Umbilical cord (tissue), 2 donors: ENCODE measurements around the gene ACKR3. TPM values are rescaled to one million over a fixed set of nuclear protein-coding genes. Genes with fewer than 3 reads are reported as not detected.

Experiments used
- DNase-seq: peaks from one replicate; pipeline ENCODE4 v3.0.0-alpha.2; 2015; ENCODE audit warnings: low spot score
- total RNA-seq: library from RNA; depleted of rRNA; stranded (reverse); fragments of >200 nt; gene quantifications from one replicate; pipeline ENCODE4 v1.2.3, GENCODE V29; 2014; ENCODE audit warnings: low replicate concordance; ENCODE audit not compliant: insufficient read depth

Gene ACKR3
- total RNA-seq, 1 donor from 2014 or later = 14.7 TPM

DNA sequence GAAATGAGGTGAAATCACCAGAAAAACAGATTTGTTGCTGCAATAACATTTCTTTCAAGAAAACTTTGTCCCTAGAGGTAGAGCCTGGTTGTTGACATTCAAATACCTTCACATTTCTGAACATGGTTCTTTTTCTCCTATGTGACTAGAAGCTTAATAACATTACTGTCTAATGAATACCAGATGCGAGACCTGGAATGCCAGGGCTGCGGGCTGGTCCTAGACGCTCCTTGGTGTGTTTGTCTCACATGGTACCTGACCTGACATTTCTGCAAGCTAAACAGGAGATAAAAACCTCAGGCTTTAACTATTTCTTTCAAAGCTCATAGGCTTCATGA is 38.5 kb downstream of the ACKR3 start:
- no peak for DNase-seq

DNA sequence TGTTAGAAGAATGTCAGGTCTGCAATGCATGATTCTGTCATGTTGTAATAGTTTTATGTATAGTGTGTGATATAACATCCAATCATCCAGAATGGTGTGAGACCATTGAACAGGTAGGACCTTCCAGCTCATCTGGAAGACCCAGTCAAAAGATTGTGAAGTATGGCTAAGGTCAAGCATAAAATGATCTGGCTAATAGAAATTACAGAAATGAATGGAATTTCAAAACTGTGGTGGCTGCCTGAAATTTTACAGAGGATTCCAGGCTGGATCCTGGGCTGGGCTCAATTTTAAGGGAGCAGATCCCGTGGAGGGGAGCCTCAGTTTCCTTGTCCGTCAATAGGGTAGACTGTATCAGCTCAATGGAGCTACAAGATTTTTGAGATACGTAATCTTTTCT is 39.1 kb downstream of the ACKR3 start:
- no peak for DNase-seq

DNA sequence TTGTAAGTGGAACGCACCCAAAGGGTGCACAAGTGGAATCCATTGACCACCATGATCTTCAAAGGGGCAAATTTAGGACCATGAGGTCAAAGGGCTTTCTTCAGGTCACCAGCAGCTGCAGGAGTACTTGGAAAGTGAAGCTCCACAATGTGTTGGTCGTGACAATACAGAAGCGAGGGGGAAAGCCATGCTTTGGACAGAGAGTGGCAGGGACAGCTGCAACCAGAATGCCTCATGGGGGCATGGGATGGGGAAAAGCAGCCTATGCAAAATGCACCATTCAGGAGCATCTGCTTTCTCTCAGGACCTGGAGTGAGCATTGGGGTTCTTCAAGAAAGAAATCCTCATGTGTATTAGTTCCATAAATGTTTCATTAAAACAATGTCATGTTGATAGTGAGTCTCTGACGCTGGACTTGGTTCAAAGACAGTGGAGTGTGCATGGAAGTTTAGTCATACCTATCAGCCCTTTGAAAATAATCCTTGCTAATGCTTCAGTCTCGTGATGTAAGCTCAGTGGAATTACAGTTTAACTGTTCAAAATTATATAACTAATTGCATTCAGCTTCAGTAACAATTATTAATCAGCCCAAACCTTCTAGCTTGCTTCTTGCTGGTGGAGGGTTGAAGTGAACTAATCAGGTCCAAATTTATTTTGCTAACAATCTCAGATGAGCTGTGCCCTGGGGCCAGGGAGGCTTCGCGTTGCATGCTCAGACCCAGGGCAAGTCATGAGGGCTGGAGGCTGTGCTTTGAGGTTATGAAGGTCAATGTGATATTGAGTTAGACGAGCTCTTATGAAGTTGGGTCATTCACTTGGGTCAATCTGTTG is 41.6 kb downstream of the ACKR3 start:
- peak; percentile 63 for DNase-seq

DNA sequence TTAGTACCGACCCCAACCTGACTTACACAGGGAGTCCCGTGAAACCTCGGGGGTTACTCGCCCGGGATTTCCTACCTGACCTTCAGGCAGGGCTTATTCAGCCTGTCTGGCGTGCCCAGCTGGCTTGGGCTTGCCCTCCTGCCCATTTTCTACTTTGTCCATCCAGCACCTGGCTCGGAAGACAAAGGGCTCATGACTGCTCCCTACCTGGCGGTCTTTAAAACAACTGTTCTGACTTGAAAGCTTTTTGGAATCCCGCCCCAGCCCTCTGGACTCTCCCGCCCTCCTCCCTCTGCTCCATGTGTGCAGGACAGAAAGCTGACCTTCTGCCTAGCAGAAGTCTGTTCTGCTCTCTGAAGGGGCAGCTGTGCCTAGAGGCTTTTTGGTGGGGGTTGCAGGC is 43.1 kb downstream of the ACKR3 start:
- DNase-seq = no peak

DNA sequence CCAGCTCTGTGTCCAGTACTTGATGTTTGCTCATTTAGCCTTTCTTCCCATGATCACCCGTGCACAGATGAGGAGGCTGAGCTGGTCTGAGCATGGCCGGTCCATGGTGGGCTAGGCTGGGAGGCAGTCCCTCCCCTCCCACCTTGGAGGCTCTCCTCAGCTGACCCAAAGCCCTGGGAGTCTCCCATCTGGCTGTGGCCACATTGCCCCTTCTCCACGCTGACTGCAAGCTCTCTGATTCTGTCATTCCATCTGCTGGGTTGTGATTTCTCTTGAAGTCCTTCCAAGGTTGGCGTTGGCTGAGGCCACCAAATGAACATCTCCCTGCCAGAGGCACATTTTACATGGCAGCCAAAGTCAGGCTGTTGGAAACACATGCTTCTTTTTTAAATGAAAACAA is 44.0 kb downstream of the ACKR3 start:
- DNase-seq = no peak

DNA sequence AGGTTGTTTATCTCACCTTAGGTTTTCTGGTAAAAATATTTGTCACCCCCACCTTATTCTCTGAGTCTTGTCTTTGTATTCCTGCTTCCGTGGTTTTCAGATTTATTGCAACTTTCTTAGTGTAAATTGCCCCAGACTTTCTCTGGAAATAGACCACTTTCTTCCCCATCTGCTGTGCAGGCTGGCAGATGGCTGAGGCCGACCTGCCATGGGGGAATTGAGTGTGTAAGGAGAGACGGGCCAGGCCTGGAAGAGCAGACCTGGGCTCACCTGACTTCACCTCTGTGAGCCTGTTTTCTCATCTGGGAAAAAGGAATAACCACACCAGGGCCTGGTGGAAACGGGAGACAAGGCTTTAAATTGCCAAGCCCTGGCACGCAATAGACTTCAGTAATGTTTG is 44.9 kb downstream of the ACKR3 start:
- no peak for DNase-seq

DNA sequence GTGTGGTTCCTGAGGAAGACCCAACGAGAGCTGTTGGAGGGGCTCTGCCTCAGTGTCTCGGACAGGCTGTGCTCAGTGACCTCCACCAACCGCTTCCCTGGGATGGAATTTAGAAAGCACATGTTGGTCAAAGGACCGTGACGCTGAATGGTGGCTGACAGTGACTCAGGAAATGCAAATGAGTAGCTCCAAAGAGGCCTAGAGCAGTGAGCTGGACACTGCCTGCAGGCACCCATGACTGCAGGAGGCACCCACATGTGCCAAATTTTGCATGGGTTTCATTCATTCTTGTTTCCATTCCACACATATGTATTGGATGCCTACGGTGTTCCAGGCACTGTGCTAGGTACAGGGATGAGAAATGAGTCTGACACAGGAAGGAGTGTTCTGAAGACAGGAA is 46.4 kb downstream of the ACKR3 start:
- DNase-seq = no peak

DNA sequence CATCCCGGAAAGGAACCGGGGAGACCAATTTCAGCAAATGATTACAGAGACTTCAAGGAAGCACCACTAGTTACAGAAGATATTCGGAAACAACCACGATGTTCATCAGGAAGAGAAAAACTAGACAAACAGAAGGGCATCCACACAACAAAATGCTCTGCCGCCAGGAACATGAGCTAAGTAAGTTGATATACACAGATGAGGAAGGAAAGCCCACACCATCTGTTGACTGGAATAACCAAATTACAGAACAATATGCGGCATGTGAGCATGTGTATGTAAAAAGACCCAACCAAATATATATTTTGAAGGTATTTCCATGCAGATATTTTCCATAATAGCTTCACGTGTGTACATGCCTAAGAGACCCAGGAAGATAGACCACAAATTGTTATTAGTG is 47.0 kb downstream of the ACKR3 start:
- DNase-seq = no peak

DNA sequence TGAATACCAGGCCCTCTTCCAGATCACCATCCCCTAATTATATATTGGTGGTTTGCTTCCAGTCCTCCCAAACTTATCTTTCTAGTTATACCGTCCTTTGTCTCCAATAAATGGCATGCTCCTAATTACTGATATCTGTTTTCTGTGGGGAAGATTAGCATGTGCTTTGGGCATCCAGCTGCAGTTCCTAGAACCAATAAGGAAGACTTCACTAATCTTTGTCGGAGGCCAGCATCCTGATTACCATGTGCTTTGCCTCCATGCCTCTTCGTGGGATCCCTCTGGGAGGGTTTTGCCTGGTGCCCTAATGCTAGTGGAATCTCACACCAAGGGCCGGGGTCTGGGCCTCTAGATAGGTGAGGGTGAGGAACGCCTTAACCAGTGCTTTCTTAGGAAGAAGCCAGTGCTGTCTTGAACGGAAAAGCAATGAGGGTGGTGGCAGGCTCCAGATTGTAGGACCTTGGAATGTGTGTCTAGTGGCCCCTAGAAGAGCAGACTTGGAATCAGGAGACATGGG is 47.7 kb downstream of the ACKR3 start:
- DNase-seq = no peak

DNA sequence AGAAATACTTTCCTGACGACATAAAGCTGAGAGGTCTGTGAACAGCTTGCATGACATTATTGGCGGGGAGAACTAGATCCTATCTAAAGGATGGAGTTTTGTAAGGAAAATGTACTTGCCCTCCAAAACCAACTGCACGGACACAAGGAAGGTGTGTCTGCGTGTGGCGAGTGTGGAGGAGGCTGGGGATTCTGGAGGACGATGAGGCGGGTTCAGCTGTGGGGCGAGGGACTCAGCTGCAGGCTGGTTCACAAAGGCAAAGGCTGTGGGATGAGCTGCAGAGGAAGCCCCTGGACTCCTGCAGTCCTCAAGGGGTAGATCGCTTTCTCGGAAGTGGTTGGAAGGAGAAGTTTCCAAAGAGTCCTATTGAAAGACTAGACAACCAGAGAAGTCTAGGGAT is 48.2 kb downstream of the ACKR3 start:
- DNase-seq = no peak

DNA sequence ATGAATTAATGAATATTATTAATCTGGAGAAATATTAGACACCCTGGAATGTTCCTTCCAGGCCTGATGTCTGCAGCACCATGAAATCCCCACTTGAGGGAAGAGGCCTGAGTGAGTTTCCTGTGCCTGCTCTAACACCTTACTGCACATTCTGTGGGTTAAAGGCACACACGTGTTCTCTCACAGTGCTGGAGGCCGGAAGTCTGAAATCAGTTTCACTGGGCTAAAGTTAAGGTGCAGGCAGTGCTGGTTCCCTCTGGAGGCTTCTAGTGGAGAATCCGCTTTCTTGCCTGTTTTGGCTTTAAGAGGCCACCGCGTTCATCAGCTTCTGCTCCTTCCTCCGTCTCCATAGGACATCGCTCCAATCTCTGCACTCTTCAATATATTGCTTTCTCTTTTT is 48.7 kb downstream of the ACKR3 start:
- no peak for DNase-seq

DNA sequence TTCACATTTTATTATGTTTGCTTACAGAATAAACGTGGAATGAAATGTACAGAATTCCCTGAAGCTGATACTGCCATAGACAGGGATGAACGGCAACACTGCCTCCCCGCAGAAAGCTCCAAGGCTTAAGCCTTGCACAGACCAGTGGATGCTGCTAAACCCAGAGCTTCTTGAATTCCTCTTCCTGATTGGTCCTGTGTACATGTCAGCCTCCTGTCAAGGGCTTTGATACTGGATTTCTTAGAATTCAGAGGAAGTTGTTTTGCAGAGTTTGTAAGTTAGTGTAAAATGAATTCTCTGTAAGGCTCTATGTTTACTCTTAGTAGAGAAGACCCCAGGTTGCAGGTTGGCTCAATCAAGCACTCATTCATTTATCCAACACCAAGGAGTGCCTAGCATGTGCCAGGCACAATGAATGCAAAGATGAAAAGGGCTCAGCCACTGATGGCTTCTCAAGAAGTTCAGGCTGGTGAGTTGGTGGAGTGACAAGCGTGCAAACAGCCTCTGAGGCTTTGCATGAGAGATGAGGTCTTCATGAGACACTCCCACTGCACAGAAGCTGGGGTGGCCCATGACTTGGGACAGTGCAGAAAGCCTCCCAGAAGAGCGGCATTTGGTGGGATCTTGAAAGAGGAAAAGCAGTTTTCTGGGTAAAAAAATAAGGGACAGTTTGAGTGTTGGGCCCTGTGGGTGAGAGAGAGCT is 50.4 kb downstream of the ACKR3 start:
- peak; percentile 60 for DNase-seq

DNA sequence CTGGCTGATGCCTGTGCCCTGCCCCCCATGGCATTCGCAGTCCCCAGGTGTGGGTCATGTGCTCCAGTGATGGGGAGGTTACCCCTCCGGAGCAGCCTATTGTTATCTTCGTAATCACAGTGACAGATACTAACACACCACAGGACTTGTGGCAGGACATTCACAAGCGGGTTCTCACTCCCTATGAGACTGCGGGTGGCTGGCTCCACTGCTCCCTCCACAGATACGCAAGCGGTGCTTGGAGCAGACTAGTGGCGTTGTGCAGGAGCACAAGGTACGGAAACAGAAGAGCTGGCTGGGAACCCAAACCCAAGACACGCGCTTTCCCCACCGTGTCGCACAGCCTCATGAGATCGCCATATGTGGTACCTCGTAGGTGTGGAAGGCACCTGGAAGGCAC is 52.2 kb downstream of the ACKR3 start:
- no peak for DNase-seq

DNA sequence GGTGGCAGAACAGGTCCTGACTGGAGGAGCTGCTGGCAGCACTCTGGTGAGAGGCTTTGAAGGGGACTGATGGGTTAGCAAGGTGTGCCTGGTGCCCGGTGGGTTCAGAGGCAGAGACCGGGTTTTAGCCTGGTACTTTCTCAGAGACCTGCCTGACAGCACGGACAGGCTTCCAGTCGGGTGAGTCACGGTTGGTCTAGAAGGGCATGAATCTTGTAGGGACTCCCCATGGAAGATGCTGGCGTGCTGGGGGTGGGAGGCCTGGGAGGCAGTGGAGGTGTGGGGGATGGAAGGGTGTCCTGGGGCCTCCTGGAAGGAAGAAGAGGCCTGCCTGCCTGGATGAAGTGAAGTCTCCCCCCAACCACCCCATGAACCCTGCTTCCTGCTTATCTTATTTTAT is 52.6 kb downstream of the ACKR3 start:
- DNase-seq = no peak

DNA sequence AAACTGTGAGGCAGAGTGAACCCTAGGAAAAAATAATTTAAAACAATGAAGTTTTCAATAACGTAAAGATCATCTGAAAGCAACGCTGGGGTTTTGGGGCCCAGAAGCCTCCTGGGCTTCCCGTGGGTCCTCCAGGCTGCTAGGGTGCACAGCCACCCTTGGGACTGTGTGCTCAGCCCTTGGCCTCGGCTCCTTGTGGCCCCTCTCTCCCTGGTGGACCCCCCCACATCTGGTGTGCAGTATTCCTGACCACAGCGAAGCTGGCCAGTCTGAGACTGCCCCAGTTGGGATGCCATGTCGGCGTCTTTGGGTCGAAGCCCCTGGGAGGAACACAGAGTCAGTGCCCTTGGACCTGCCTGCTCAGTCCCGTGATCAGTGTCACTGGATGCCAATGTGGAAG is 53.0 kb downstream of the ACKR3 start:
- no peak for DNase-seq

DNA sequence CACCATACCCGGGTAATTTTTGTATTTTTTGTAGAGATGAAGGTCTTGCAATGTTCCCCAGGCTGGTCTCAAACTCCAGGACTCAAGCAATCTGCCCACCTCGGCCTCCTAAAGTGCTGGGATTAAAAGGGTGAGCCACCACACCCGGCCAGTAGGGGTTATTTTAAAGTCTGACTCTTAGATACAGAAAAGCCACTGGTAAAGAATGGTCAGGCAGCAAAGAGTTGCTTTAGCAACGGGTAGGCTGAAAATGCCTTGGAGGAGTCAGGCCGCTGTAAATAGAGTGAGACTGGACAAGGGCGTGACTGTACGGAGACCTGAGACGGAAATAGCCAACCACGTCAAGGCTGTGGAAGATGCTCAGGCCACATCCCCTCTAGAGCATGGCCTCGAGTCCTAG is 54.2 kb downstream of the ACKR3 start:
- no peak for DNase-seq

DNA sequence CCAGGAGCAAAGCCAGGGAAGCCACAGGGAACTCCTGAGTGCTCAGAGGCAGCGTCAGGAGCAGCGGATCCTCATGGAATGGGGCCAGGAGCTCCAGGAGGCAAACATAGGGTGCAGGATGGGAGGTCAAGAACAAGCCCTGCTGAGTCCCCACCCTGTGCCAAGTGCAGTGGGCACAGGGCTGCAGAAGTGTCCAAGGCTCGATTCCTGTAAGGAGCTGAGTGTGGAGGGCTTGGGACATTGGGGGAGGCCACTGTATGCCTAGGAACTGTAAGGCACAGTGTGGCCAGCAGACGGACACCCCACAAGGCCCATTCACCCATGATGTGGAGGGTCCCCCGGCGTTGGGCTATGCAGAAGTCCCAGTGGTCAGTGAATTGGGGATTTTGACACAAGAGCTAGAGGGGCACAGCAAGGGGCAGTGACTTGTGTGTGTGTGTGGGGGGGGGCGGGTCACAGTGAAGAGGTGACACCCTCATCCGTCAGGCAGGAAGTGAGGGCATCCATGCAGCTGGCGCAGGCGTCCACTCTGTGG is 55.6 kb downstream of the ACKR3 start:
- no peak for DNase-seq

DNA sequence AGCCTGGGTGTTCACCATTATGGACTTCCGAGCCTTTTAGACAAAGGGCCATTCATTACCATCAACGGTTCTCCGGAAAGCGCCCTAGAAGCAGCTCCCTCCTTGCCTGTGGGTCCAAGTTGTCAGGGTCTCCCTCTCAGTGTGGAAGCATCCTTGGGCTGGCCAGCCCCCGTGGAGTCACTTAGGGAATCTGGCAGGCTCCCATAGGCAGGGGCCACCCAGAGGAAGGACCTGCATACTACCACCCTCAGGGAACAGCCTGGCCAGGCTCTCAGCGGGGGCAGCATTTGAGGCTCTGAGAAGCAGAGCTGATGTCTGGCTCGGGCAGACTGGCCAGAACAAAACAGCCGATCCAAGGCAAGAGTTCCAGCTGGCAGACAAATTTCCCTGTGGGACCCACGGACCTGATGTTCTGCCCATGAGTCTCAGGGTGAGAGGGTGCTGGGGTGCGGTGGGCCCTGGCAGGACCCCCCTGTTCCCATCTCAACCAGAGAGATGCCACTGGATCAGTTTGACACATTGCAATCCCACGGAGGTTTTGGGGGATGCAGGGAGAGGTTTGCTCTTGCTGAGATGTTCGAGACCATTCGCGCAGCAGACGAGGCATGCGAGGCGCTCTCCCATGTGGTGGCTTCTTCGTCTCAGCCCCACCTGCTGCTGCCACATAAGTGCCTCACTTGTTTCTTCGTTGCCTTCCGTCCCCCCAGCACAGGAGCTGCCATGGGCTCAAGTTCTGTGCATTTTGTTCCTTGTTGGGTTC is 56.9 kb downstream of the ACKR3 start:
- no peak for DNase-seq

DNA sequence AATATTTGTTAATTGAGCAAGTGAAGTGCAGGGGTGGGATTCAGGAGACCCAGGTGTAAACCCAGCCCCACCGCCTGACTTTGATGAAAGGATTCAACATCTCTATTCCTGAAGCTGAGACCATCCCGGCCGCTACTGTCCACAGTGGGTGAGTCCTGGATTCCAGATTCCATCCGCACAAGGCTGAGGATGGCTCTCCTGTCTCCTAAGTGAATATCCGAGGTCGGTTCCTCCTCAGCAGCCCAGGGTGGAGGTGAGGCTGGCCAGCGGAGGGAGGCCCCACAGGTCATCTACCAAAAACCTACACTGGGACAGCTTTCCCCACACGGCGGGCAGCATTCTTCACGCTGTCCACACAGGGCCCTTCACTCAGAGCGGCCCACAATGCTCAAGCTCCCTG is 57.6 kb downstream of the ACKR3 start:
- no peak for DNase-seq

DNA sequence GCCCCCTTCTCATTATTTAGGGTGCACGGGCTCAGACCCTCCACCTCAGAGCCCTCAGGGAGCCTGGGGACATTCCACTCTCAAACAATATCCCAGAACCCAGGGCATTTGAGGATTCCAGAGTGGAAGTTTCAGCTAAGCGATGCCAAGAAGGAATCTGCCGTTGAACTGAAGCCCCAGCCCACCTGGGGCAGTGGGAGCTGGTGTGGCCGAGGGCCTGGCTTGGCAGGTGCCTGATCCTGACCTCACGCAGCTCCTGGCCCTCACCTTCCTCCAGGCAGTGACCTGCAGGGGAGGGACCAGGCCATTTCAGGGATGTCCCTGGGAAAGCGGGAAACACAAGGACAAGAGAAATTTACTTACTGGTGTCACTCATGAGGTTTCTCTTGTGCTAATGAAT is 58.2 kb downstream of the ACKR3 start:
- no peak for DNase-seq

DNA sequence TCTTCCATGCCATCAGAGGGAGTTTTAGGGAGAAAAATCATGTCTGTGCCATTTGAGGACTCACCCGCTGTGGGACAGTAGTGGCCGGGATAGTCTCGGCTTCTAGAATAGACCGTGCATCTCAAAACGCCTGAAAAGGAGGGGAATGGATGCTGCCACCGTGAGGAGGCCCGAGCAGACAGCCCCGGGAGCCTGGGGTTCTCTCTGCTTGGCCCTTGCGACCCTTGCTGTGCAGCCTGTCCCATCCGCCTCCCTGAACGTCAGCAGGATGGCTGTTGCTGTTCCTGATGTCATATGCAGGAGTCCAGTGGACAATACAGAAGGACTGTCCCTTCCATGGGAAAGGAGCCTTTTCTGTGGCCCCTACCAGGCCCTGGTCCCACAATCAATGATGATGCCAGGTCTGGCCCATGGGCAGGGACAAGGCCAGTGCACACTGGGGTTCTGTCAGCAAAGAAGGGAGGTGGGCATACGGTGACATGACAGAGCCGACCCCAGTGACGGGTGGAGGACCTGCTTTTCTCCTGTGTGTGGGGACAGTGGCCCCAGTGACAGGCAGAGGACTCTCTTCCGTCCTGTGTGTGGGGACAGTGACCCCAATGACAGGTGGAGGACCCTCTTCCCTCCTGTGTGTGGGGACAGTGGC is 58.8 kb downstream of the ACKR3 start:
- DNase-seq = no peak
